HEK293T (cell line): Measurements from ENCODE around the gene RAE1.

Source experiments
- ARNT ChIP-seq: fragments of 450-650 bp; IDR thresholded peaks from 2 replicates; pipeline ENCODE4 v1.6.1; 2017; ENCODE audit warnings: mild to moderate bottlenecking
- BHLHE40 ChIP-seq: fragments of 450-650 bp; IDR thresholded peaks from 2 replicates; pipeline ENCODE4 v1.6.1; 2016; ENCODE audit warnings: mild to moderate bottlenecking, moderate library complexity, borderline replicate concordance
- CTBP1 ChIP-seq: fragments of 450-650 bp; IDR thresholded peaks from 2 replicates; pipeline ENCODE4 v1.6.1; 2016; ENCODE audit warnings: borderline replicate concordance
- ELF4 ChIP-seq: fragments of 450-650 bp; IDR thresholded peaks from 2 replicates; pipeline ENCODE4 v1.6.1; 2017; ENCODE audit warnings: antibody characterized with exemption
- FOXA1 ChIP-seq: fragments of 450-650 bp; IDR thresholded peaks from 2 replicates; pipeline ENCODE4 v1.6.1; 2016; ENCODE audit warnings: mild to moderate bottlenecking
- FOXK2 ChIP-seq: fragments of 450-650 bp; IDR thresholded peaks from 2 replicates; pipeline ENCODE4 v1.6.1; 2016; ENCODE audit warnings: mild to moderate bottlenecking
- FOXM1 ChIP-seq: fragments of 450-650 bp; IDR thresholded peaks from 2 replicates; pipeline ENCODE4 v1.6.1; 2017; ENCODE audit warnings: mild to moderate bottlenecking, borderline replicate concordance
- NFRKB ChIP-seq: fragments of 450-650 bp; IDR thresholded peaks from 2 replicates; pipeline ENCODE4 v1.6.1; 2016; ENCODE audit warnings: mild to moderate bottlenecking, moderate library complexity
- SP1 ChIP-seq: fragments of 450-650 bp; IDR thresholded peaks from 2 replicates; pipeline ENCODE4 v1.6.1; 2017
- SUZ12 ChIP-seq: fragments of 450-650 bp; IDR thresholded peaks from 2 replicates; pipeline ENCODE4 v1.6.1; 2016; ENCODE audit warnings: mild to moderate bottlenecking
- TARDBP ChIP-seq: fragments of 450-650 bp; IDR thresholded peaks from 2 replicates; pipeline ENCODE4 v1.6.1; 2016
- ZNF384 ChIP-seq: fragments of 450-650 bp; IDR thresholded peaks from 2 replicates; pipeline ENCODE4 v1.6.1; 2016
- TF ChIP-seq, protein P1 (sequence below): fragments of 450-650 bp; IDR thresholded peaks from 2 replicates; pipeline ENCODE4 v1.6.1; 2016

GRCh38 chr20:57410398-57410920 is 59.4 kb downstream of the RAE1 start:
- no peak for TF ChIP-seq SP1
- no peak for TF ChIP-seq FOXA1
- TF ChIP-seq NFRKB: no peak
- no peak for TF ChIP-seq ZNF384
- no peak for TF ChIP-seq TARDBP
- no peak for TF ChIP-seq FOXK2
- no peak for TF ChIP-seq ELF4
- TF ChIP-seq FOXM1: no peak
- no peak for TF ChIP-seq SUZ12
- no peak for TF ChIP-seq BHLHE40
- TF ChIP-seq, protein P1, sequence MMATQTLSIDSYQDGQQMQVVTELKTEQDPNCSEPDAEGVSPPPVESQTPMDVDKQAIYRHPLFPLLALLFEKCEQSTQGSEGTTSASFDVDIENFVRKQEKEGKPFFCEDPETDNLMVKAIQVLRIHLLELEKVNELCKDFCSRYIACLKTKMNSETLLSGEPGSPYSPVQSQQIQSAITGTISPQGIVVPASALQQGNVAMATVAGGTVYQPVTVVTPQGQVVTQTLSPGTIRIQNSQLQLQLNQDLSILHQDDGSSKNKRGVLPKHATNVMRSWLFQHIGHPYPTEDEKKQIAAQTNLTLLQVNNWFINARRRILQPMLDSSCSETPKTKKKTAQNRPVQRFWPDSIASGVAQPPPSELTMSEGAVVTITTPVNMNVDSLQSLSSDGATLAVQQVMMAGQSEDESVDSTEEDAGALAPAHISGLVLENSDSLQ: no peak
- TF ChIP-seq ARNT: no peak
- TF ChIP-seq CTBP1: no peak
